ENCODE data around the gene PLCXD1.

The PLCXD1 gene

GRCh38 chrX:308821-309520 lies 27.8 kb downstream of the PLCXD1 start:
- Histone ChIP-seq H3K9me3 (ENCODE audit: control insufficient read depth, low read length) (no peaks in the 10 kb centered on the region), H3K27me3 (ENCODE audit: control insufficient read depth, insufficient read depth, low read length) (no peaks in the 10 kb centered on the region), H3K4me3 (ENCODE audit: low read length) (no peak overlapping the region), H3K36me3 (ENCODE audit: control insufficient read depth, insufficient read depth, low read length) (no peaks in the 10 kb centered on the region), H3K9ac (ENCODE audit: low read length) (no peak overlapping the region), H3K4me1 (ENCODE audit: control insufficient read depth, insufficient read depth, low read length) (no peaks in the 10 kb centered on the region)

GRCh38 chrX:310621-311155 lies 29.5 kb downstream of the PLCXD1 start:
- no peaks in the 10 kb centered on the region for H3K36me3 ChIP-seq (ENCODE audit: control insufficient read depth, insufficient read depth, low read length)
- H3K27me3 ChIP-seq (ENCODE audit: control insufficient read depth, insufficient read depth, low read length), result no peaks in the 10 kb centered on the region

GRCh38 chrX:311156-312129 lies 30.3 kb downstream of the PLCXD1 start:
- Histone ChIP-seq H3K9ac (ENCODE audit: low read length) (no peak overlapping the region), H3K4me1 (ENCODE audit: control insufficient read depth, insufficient read depth, low read length) (no peaks in the 10 kb centered on the region), H3K4me3 (ENCODE audit: low read length) (no peak overlapping the region), H3K36me3 (ENCODE audit: control insufficient read depth, insufficient read depth, low read length) (no peaks in the 10 kb centered on the region), H3K27me3 (ENCODE audit: control insufficient read depth, insufficient read depth, low read length) (no peaks in the 10 kb centered on the region), H3K9me3 (ENCODE audit: control insufficient read depth, low read length) (no peaks in the 10 kb centered on the region)

More at GRCh38 chrX:310621-311155, 29.5 kb downstream of the PLCXD1 start:
- Histone ChIP-seq H3K9ac (ENCODE audit: low read length) (no peak overlapping the region), H3K4me1 (ENCODE audit: control insufficient read depth, insufficient read depth, low read length) (no peaks in the 10 kb centered on the region), H3K9me3 (ENCODE audit: control insufficient read depth, low read length) (no peaks in the 10 kb centered on the region), H3K4me3 (ENCODE audit: low read length) (no peak overlapping the region)

- Histone ChIP-seq H3K9me3 (ENCODE audit: control insufficient read depth, low read length) (no peaks in the 10 kb centered on the region), H3K27me3 (ENCODE audit: control insufficient read depth, insufficient read depth, low read length) (no peaks in the 10 kb centered on the region), H3K9ac (ENCODE audit: low read length) (no peak overlapping the region), H3K36me3 (ENCODE audit: control insufficient read depth, insufficient read depth, low read length) (no peaks in the 10 kb centered on the region), H3K4me1 (ENCODE audit: control insufficient read depth, insufficient read depth, low read length) (no peaks in the 10 kb centered on the region), H3K4me3 (ENCODE audit: low read length) (no peak overlapping the region)
These were observed 31.6 kb downstream of the PLCXD1 start for GRCh38 chrX:312621-313331.

- H3K4me3 ChIP-seq (ENCODE audit: low read length), result no peak overlapping the region
- no peak overlapping the region for H3K9ac ChIP-seq (ENCODE audit: low read length)
- H3K27me3 ChIP-seq (ENCODE audit: control insufficient read depth, insufficient read depth, low read length), result no peaks in the 10 kb centered on the region
- no peaks in the 10 kb centered on the region for H3K4me1 ChIP-seq (ENCODE audit: control insufficient read depth, insufficient read depth, low read length)
- H3K9me3 ChIP-seq (ENCODE audit: control insufficient read depth, low read length), result no peaks in the 10 kb centered on the region
- H3K36me3 ChIP-seq (ENCODE audit: control insufficient read depth, insufficient read depth, low read length), result no peaks in the 10 kb centered on the region
These were observed 32.4 kb downstream of the PLCXD1 start for GRCh38 chrX:313546-313945.

GRCh38 chrX:314049-314448 lies 32.9 kb downstream of the PLCXD1 start:
- Histone ChIP-seq H3K4me3 (ENCODE audit: low read length) (no peak overlapping the region), H3K27me3 (ENCODE audit: control insufficient read depth, insufficient read depth, low read length) (no peaks in the 10 kb centered on the region), H3K9me3 (ENCODE audit: control insufficient read depth, low read length) (no peaks in the 10 kb centered on the region), H3K9ac (ENCODE audit: low read length) (no peak overlapping the region), H3K4me1 (ENCODE audit: control insufficient read depth, insufficient read depth, low read length) (no peaks in the 10 kb centered on the region), H3K36me3 (ENCODE audit: control insufficient read depth, insufficient read depth, low read length) (no peaks in the 10 kb centered on the region)

GRCh38 chrX:314781-315595 lies 33.8 kb downstream of the PLCXD1 start:
- Histone ChIP-seq H3K4me3 (ENCODE audit: low read length) (no peak overlapping the region), H3K9ac (ENCODE audit: low read length) (no peak overlapping the region), H3K36me3 (ENCODE audit: control insufficient read depth, insufficient read depth, low read length) (no peaks in the 10 kb centered on the region)

GRCh38 chrX:316351-317325 lies 35.5 kb downstream of the PLCXD1 start:
- H3K4me1 ChIP-seq (ENCODE audit: control insufficient read depth, insufficient read depth, low read length), result peaks cover 11% of the 10 kb centered on the region
- H3K36me3 ChIP-seq (ENCODE audit: control insufficient read depth, insufficient read depth, low read length), result no peaks in the 10 kb centered on the region
- no peaks in the 10 kb centered on the region for H3K9me3 ChIP-seq (ENCODE audit: control insufficient read depth, low read length)
- no peak overlapping the region for H3K4me3 ChIP-seq (ENCODE audit: low read length)
- no peak overlapping the region for H3K9ac ChIP-seq (ENCODE audit: low read length)
- H3K27me3 ChIP-seq (ENCODE audit: control insufficient read depth, insufficient read depth, low read length), result no peaks in the 10 kb centered on the region

More at GRCh38 chrX:314781-315595, 33.8 kb downstream of the PLCXD1 start:
- peaks cover under 1% of the 10 kb centered on the region for H3K4me1 ChIP-seq (ENCODE audit: control insufficient read depth, insufficient read depth, low read length)
- H3K9me3 ChIP-seq (ENCODE audit: control insufficient read depth, low read length), result no peaks in the 10 kb centered on the region
- H3K27me3 ChIP-seq (ENCODE audit: control insufficient read depth, insufficient read depth, low read length), result no peaks in the 10 kb centered on the region

- Histone ChIP-seq H3K9ac (ENCODE audit: low read length) (no peak overlapping the region), H3K4me3 (ENCODE audit: low read length) (no peak overlapping the region), H3K4me1 (ENCODE audit: control insufficient read depth, insufficient read depth, low read length) (peaks cover 11% of the 10 kb centered on the region), H3K9me3 (ENCODE audit: control insufficient read depth, low read length) (no peaks in the 10 kb centered on the region), H3K36me3 (ENCODE audit: control insufficient read depth, insufficient read depth, low read length) (no peaks in the 10 kb centered on the region), H3K27me3 (ENCODE audit: control insufficient read depth, insufficient read depth, low read length) (no peaks in the 10 kb centered on the region)
These were observed 36.4 kb downstream of the PLCXD1 start for GRCh38 chrX:317424-318067.

- Histone ChIP-seq H3K4me3 (ENCODE audit: low read length) (no peak overlapping the region), H3K9me3 (ENCODE audit: control insufficient read depth, low read length) (no peaks in the 10 kb centered on the region), H3K36me3 (ENCODE audit: control insufficient read depth, insufficient read depth, low read length) (no peaks in the 10 kb centered on the region), H3K27me3 (ENCODE audit: control insufficient read depth, insufficient read depth, low read length) (no peaks in the 10 kb centered on the region), H3K4me1 (ENCODE audit: control insufficient read depth, insufficient read depth, low read length) (peaks cover 11% of the 10 kb centered on the region), H3K9ac (ENCODE audit: low read length) (peak overlapping the region; percentile 73)
These were observed 37.0 kb downstream of the PLCXD1 start for GRCh38 chrX:318068-318738.

All from mucosa of stomach (tissue), 1 donor.